Placental epithelial cell (primary cell): ENCODE results near the gene CDRT15L2. TPM values are rescaled to one million over a fixed set of nuclear protein-coding genes. Genes with fewer than 3 reads are reported as not detected.

ENCODE experiments used
- small RNA-seq: library from RNA; depleted of rRNA; stranded (forward); fragments of <200 nt; gene quantifications from one replicate; pipeline ENCODE3, GENCODE V24; 2012
- total RNA-seq: library from RNA; depleted of rRNA; stranded (reverse); fragments of >200 nt; gene quantifications from 2 replicates; pipeline ENCODE4 v1.2.3, GENCODE V29; 2012

The CDRT15L2 gene
- not detected in 2 replicates for total RNA-seq

GRCh38 chr17:20579424-20579823, at the start of gene CDRT15L2:
TSS of gene CDRT15L2 (plus strand) at chr17:20579724. CDS start at chr17:20579744, 20 bp downstream.

Small RNAs within 50 kb of the gene (small RNA-seq; reads per million reads assigned to genes)
- not detected for gene AC015818.1
- gene AC087499.1 = not detected
- not detected for gene AC087499.3

Other genes starting within 250 kb of the CDRT15L2 start
- not detected in 2 replicates for gene LGALS9B, start 112.2 kb upstream of the CDRT15L2 start, total RNA-seq